ENCODE results near the gene PRSS48. TPM values are rescaled to one million over a fixed set of nuclear protein-coding genes. Genes with fewer than 3 reads are reported as not detected.

PRSS48 gene
- total RNA-seq, 1 experiment from 2014 or later = not detected

- DNase-seq (ENCODE audit: low read depth, low spot score) (no peak), ATAC-seq (no peak)
- Histone ChIP-seq H3K27ac (ENCODE audit: low read depth, low read length) (no peak overlapping the region), H3K9ac (ENCODE audit: low read length) (no peak overlapping the region), H3K27me3 (ENCODE audit: insufficient read depth, low read length) (no peaks in the 10 kb centered on the region), H3K9me2 (ENCODE audit: insufficient read depth) (no peaks in the 10 kb centered on the region), H2AFZ (ENCODE audit: low read depth, low read length, poor library complexity, severe bottlenecking) (no peak overlapping the region), H3K4me2 (ENCODE audit: low read length) (no peak overlapping the region), H3K4me1 (ENCODE audit: control insufficient read depth in 1 of 2, insufficient read depth in 2 of 2, low read length in 2 of 2) (peaks cover 5 to 6% of the 10 kb centered on the region in 2 experiments; a peak in 2 of 4 replicates), H3K9me3 (ENCODE audit: control insufficient read depth in 1 of 2, insufficient read depth in 1 of 2, low read depth in 1 of 2, low read length in 2 of 2) (no peaks in the 10 kb centered on the region), H3K36me3 (ENCODE audit: control insufficient read depth in 1 of 2, insufficient read depth in 2 of 2, low read length in 2 of 2) (no peaks in the 10 kb centered on the region), H4K20me1 (ENCODE audit: insufficient read depth) (no peaks in the 10 kb centered on the region), H3K79me2 (ENCODE audit: insufficient read depth, low read length) (peaks cover 54% of the 10 kb centered on the region), H3K4me3 (replicated peaks in 1 of 2; ENCODE audit: low read depth in 1 of 2, low read length in 2 of 2) (no peak overlapping the region)
- ChIA-PET CTCF (interaction anchor here (1.6 kb wide), 1 partner anchor 20 kb away, joined by 4 read pairs; the partner anchor contains the start of gene PRSS48), POLR2A (no interaction called here), RAD21 (ENCODE audit: low non-redundant PET in 1 of 2, low total read pairs in 2 of 2, uncharacterized antibody in 2 of 2, unreplicated experiment in 2 of 2) (no interaction called here)
- intact Hi-C loops (cut with micrococcal nuclease) = no loop called here
- no TSS peak for BruUV-seq (replicated peaks)
- TF ChIP-seq, protein P1, sequence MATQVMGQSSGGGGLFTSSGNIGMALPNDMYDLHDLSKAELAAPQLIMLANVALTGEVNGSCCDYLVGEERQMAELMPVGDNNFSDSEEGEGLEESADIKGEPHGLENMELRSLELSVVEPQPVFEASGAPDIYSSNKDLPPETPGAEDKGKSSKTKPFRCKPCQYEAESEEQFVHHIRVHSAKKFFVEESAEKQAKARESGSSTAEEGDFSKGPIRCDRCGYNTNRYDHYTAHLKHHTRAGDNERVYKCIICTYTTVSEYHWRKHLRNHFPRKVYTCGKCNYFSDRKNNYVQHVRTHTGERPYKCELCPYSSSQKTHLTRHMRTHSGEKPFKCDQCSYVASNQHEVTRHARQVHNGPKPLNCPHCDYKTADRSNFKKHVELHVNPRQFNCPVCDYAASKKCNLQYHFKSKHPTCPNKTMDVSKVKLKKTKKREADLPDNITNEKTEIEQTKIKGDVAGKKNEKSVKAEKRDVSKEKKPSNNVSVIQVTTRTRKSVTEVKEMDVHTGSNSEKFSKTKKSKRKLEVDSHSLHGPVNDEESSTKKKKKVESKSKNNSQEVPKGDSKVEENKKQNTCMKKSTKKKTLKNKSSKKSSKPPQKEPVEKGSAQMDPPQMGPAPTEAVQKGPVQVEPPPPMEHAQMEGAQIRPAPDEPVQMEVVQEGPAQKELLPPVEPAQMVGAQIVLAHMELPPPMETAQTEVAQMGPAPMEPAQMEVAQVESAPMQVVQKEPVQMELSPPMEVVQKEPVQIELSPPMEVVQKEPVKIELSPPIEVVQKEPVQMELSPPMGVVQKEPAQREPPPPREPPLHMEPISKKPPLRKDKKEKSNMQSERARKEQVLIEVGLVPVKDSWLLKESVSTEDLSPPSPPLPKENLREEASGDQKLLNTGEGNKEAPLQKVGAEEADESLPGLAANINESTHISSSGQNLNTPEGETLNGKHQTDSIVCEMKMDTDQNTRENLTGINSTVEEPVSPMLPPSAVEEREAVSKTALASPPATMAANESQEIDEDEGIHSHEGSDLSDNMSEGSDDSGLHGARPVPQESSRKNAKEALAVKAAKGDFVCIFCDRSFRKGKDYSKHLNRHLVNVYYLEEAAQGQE (IDR thresholded peaks at IDR 0.05; ENCODE audit: low read depth) = no peak
- no peak for TF ChIP-seq YY1 (IDR thresholded peaks at IDR 0.05; ENCODE audit: extremely low read depth, insufficient replicate concordance, low read depth, low read length)
- TF ChIP-seq POLR2AphosphoS5 (IDR thresholded peaks at IDR 0.05; ENCODE audit: low read depth, low read length) = no peak
- no peak for TF ChIP-seq ELF1 (IDR thresholded peaks at IDR 0.05; ENCODE audit: borderline replicate concordance, low read depth)
- TF ChIP-seq, protein P2, sequence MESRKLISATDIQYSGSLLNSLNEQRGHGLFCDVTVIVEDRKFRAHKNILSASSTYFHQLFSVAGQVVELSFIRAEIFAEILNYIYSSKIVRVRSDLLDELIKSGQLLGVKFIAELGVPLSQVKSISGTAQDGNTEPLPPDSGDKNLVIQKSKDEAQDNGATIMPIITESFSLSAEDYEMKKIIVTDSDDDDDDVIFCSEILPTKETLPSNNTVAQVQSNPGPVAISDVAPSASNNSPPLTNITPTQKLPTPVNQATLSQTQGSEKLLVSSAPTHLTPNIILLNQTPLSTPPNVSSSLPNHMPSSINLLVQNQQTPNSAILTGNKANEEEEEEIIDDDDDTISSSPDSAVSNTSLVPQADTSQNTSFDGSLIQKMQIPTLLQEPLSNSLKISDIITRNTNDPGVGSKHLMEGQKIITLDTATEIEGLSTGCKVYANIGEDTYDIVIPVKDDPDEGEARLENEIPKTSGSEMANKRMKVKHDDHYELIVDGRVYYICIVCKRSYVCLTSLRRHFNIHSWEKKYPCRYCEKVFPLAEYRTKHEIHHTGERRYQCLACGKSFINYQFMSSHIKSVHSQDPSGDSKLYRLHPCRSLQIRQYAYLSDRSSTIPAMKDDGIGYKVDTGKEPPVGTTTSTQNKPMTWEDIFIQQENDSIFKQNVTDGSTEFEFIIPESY (IDR thresholded peaks at IDR 0.05; ENCODE audit: extremely low read depth, insufficient replicate concordance, low read length) = no peak
- no peak for TF ChIP-seq TCF7L2 (IDR thresholded peaks at IDR 0.05; ENCODE audit: borderline replicate concordance, extremely low read depth, insufficient read depth, insufficient read length)
These were observed 20.2 kb downstream of the PRSS48 start for GRCh38 chr4:151297170-151297569.
